Measurements from ENCODE around the gene SEZ6. TPM values are rescaled to one million over a fixed set of nuclear protein-coding genes. Genes with fewer than 3 reads are reported as not detected.

The SEZ6 gene
- total RNA-seq, 2 experiments from 2014 or later = not detected

DNA sequence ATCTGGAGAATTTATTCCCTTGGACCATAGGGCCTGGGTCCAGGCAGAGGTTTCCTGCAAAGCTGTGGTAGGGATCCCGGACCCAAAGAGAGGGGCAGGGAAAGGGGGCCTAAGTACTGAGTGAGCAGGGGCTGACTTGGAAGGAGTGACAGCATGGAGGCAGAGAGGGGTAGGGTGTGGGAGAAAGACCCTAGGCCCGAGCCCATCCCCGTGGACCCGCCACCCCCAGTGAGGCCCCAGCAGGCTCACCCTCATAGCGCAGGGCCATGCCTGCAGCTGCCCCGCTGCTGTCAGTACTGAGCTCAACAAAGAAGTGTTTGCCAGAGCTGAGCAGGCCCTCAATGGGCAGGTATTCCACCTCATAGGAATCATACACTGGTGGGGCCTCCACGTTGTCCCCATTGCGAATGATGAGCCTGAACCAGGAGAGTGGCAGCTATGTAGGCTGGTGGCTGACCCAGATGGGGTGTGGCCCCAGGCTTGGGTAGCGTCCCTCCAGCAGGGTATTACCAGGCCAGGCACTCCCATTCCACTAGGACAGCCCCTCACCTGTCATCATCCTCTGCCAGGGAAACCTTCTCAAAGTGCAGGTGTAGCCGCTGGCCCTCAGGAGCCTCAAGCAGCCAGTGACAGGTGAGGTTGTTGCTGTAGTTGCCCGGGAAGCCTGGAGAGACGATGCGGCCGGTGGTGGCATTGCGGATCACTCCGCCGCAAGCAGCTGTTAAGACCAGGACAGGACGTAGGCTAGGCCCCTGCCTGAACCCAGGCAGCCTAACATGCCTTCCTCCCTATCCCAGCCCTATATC is 45.4 kb downstream of the SEZ6 start:
- POLR2A ChIA-PET = no interaction called here
- DNase-seq (no peak), ATAC-seq (no peak)
- Mint-ChIP-seq H3K27ac (no peak overlapping the region), H3K36me3 (ENCODE audit: low read depth) (no peaks in the 10 kb centered on the region), H3K4me3 (no peak overlapping the region), H3K4me1 (ENCODE audit: low read depth) (no peaks in the 10 kb centered on the region), H3K9me3 (no peaks in the 10 kb centered on the region), H3K27me3 (peaks cover 11% of the 10 kb centered on the region)
- intact Hi-C loops (cut with micrococcal nuclease) = no loop called here
- TF ChIP-seq, protein P1, sequence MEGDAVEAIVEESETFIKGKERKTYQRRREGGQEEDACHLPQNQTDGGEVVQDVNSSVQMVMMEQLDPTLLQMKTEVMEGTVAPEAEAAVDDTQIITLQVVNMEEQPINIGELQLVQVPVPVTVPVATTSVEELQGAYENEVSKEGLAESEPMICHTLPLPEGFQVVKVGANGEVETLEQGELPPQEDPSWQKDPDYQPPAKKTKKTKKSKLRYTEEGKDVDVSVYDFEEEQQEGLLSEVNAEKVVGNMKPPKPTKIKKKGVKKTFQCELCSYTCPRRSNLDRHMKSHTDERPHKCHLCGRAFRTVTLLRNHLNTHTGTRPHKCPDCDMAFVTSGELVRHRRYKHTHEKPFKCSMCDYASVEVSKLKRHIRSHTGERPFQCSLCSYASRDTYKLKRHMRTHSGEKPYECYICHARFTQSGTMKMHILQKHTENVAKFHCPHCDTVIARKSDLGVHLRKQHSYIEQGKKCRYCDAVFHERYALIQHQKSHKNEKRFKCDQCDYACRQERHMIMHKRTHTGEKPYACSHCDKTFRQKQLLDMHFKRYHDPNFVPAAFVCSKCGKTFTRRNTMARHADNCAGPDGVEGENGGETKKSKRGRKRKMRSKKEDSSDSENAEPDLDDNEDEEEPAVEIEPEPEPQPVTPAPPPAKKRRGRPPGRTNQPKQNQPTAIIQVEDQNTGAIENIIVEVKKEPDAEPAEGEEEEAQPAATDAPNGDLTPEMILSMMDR (IDR thresholded peaks at IDR 0.05) = no peak
- CTCF ChIA-PET = interaction anchor here (1.0 to 9.0 kb wide), 2 partner anchors 154 to 197 kb away, joined by 4 to 353 read pairs; no protein-coding TSS in a partner anchor

DNA sequence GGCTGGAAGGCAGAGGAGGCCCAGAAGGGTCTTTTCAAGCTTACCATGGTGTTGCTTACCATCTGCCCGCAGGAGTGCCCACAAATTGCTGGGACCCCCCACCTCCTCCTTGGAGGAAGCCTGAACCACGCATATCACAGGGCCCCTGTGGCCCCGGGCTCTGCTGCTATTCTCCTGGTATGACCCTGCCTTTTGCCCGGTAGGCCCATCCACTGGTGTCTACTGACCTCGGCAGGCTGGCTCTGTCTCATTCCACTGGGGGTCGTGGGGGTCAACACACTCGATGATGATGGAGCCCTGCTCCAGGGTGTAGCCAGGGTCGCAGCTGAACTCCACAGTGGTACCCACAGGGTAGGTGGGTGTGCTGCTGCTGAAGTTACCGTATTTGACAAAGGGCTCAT is 46.4 kb downstream of the SEZ6 start:
- intact Hi-C loops (cut with micrococcal nuclease) = no loop called here
- Mint-ChIP-seq H3K27ac (no peak overlapping the region), H3K27me3 (peaks cover 11% of the 10 kb centered on the region), H3K4me1 (ENCODE audit: low read depth) (no peaks in the 10 kb centered on the region), H3K4me3 (no peak overlapping the region), H3K36me3 (ENCODE audit: low read depth) (no peaks in the 10 kb centered on the region), H3K9me3 (no peaks in the 10 kb centered on the region)
- DNase-seq (no peak), ATAC-seq (no peak)
- TF ChIP-seq, protein P1 (IDR thresholded peaks at IDR 0.05) = no peak
- ChIA-PET POLR2A (interaction anchor here (1.1 kb wide), 1 partner anchor 152 kb away, joined by 4 read pairs; no protein-coding TSS in a partner anchor), CTCF (interaction anchor here (1.0 to 9.0 kb wide), 3 partner anchors 155 to 233 kb away, joined by 4 to 353 read pairs (median 5); partner anchors contain the start of gene TLCD1)

DNA sequence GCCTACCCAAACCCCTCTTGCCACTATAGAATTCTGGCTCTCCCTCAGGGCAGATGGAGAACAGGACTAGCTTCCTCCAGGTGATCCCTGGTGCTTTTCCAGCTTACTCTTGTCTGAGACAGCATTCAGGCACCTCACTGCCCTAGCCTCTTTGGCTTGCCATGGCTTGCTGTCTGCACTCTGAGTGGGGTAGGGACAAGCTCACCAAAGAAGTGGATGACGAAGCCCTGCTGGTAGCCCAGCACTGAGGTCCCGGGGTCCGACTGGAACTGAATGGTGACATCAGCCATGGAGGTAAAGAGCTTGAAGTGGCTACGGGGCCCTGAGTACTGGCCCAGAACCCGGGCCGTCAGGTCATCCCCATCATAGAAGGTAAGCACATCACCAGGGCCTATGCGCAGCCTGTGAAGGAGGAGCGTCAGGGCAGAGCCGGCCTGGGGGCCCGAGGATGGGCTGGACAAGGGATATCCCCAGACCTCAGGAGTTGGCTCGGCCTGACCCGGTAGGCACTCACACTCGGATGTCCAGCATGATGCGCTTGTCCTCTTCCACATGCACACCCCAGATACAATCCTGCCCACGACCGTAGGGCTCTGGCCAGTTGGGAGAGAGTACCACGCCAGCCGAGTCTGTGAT is 46.9 kb downstream of the SEZ6 start:
- Mint-ChIP-seq H3K9me3 (no peaks in the 10 kb centered on the region), H3K27ac (no peak overlapping the region), H3K4me3 (no peak overlapping the region), H3K27me3 (peaks cover 9% of the 10 kb centered on the region), H3K36me3 (ENCODE audit: low read depth) (no peaks in the 10 kb centered on the region), H3K4me1 (ENCODE audit: low read depth) (no peaks in the 10 kb centered on the region)
- TF ChIP-seq, protein P1 (IDR thresholded peaks at IDR 0.05) = no peak
- intact Hi-C loops (cut with micrococcal nuclease) = no loop called here
- ATAC-seq = no peak
- POLR2A ChIA-PET = interaction anchor here (0.6 to 1.1 kb wide), 4 partner anchors 9 to 632 kb away, joined by 3 to 4 read pairs (median 3); no protein-coding TSS in a partner anchor
- CTCF ChIA-PET = interaction anchor here (1.1 to 9.0 kb wide), 3 partner anchors 156 to 232 kb away, joined by 3 to 353 read pairs (median 5); partner anchors contain the start of gene TLCD1
- no peak for DNase-seq

DNA sequence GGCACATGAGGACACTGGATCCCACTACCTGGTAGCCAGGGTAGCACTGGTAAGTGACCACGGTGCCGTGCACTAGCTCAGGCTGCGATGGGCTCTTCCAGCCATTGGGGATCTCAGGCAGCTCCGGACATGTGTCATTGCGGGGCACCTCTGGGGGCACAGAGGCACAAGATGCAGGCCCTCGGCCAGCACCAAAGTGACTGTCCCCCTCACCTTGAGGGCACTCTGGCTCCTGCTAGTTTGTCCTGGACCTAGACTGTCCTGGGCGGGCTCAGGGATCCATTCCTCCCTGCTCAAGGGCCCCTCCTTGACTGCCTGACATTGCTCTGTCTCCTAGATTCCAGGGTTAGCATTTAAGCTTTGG is 47.9 kb downstream of the SEZ6 start:
- Mint-ChIP-seq H3K4me1 (ENCODE audit: low read depth) (no peaks in the 10 kb centered on the region), H3K27ac (no peak overlapping the region), H3K27me3 (no peaks in the 10 kb centered on the region), H3K4me3 (no peak overlapping the region), H3K36me3 (ENCODE audit: low read depth) (no peaks in the 10 kb centered on the region), H3K9me3 (no peaks in the 10 kb centered on the region)
- DNase-seq (no peak), ATAC-seq (no peak)
- intact Hi-C loops (cut with micrococcal nuclease) = no loop called here
- TF ChIP-seq, protein P1 (IDR thresholded peaks at IDR 0.05) = no peak
- CTCF ChIA-PET = interaction anchor here (0.5 to 9.0 kb wide), 6 partner anchors 7 to 374 kb away, joined by 3 to 353 read pairs (median 4); partner anchors contain the start of gene TLCD1
- POLR2A ChIA-PET = interaction anchor here (0.6 to 1.1 kb wide), 2 partner anchors 18 to 631 kb away, joined by 3 read pairs; no protein-coding TSS in a partner anchor
